Glomerular visceral epithelial cell (primary cell): Measurements from ENCODE around the gene MIGA1.
"Not testable (repeated sequence)": the region's sequence is repeated elsewhere in the genome, so short reads cannot be mapped to it uniquely, and the experiment has no call there.

ENCODE experiments used
- DNase-seq: peaks from one replicate; pipeline ENCODE4 v3.0.0-alpha.2; 2016; ENCODE audit errors: extremely low spot score

MIGA1 gene

GRCh38 chr1:77802026-77802425 lies 22.6 kb downstream of the MIGA1 start:
- no peak for DNase-seq

GRCh38 chr1:77803371-77803770 lies 23.9 kb downstream of the MIGA1 start:
- DNase-seq = no peak

- DNase-seq = not testable (repeated sequence)
Measured at GRCh38 chr1:77809787-77810462, 30.5 kb downstream of the MIGA1 start.

- DNase-seq = not testable (repeated sequence)
Measured at GRCh38 chr1:77811589-77811988, 32.1 kb downstream of the MIGA1 start.

GRCh38 chr1:77817368-77818209 lies 38.1 kb downstream of the MIGA1 start:
- DNase-seq = no peak

GRCh38 chr1:77820121-77820520 lies 40.7 kb downstream of the MIGA1 start:
- DNase-seq = no peak

GRCh38 chr1:77824079-77824478 lies 44.6 kb downstream of the MIGA1 start:
- DNase-seq = peak; percentile 36

GRCh38 chr1:77824694-77825093 lies 45.2 kb downstream of the MIGA1 start:
- no peak for DNase-seq

- peak; percentile 57 for DNase-seq
Measured at GRCh38 chr1:77825131-77825709, 45.8 kb downstream of the MIGA1 start.

GRCh38 chr1:77826851-77827250 lies 47.4 kb downstream of the MIGA1 start:
- DNase-seq = not testable (repeated sequence)

GRCh38 chr1:77828098-77828497 lies 48.6 kb downstream of the MIGA1 start:
- DNase-seq = no peak

- DNase-seq = no peak
Measured at GRCh38 chr1:77829851-77830250, 50.4 kb downstream of the MIGA1 start.

- no peak for DNase-seq
Measured at GRCh38 chr1:77830946-77831345, 51.5 kb downstream of the MIGA1 start.

- DNase-seq = no peak
Measured at GRCh38 chr1:77831566-77831965, 52.1 kb downstream of the MIGA1 start.

GRCh38 chr1:77831976-77832711 lies 52.7 kb downstream of the MIGA1 start:
- DNase-seq = peak; percentile 15

- peak; percentile 71 for DNase-seq
Measured at GRCh38 chr1:77832901-77833300, 53.5 kb downstream of the MIGA1 start.

- no peak for DNase-seq
Measured at GRCh38 chr1:77833521-77834100, 54.2 kb downstream of the MIGA1 start.

- peak; percentile 9 for DNase-seq
Measured at GRCh38 chr1:77834771-77835334, 55.4 kb downstream of the MIGA1 start.

GRCh38 chr1:77841574-77841973 lies 62.1 kb downstream of the MIGA1 start:
- DNase-seq = no peak

GRCh38 chr1:77845951-77846350 lies 66.5 kb downstream of the MIGA1 start:
- DNase-seq = no peak

GRCh38 chr1:77846966-77847365 lies 67.5 kb downstream of the MIGA1 start:
- no peak for DNase-seq
